GM18505 (cell line): Measurements from ENCODE around the gene ZC3HAV1L.
"Not testable (repeated sequence)": the region's sequence is repeated elsewhere in the genome, so short reads cannot be mapped to it uniquely, and the experiment has no call there.

ENCODE experiments used
- ATAC-seq: cut with Tn5 transposase; IDR thresholded peaks from one replicate; pipeline ENCODE4 v1.9.1; 2021; ENCODE audit not compliant: unreplicated experiment
- POLR2A ChIP-seq: IDR thresholded peaks from 4 replicates; pipeline ENCODE4 v1.6.1; 2011; ENCODE audit warnings: borderline replicate concordance; ENCODE audit not compliant: insufficient read depth, insufficient read length; ENCODE audit errors: extremely low read depth

ZC3HAV1L gene

DNA sequence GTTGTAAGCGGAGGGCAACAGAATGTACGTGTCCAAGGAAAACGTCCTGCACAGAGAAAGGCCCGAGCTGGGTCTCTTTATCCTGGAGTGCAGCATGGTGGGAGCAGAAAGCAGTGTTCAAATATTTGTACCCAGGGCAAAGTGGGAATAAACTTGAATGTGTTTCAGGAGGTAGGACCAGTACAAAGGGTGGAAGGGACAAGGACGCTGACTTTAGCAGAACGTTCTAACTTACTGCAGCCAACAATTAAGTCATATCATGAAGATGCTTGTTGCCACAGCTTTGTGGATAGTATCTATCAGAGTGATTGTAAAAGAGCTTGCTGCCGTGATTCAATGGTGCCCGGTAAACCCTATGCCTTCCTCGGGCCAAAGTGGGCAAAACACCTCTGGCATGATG, 30.5 kb upstream of the ZC3HAV1L start:
- peak; percentile 12 for TF ChIP-seq POLR2A
- no peak for ATAC-seq

DNA sequence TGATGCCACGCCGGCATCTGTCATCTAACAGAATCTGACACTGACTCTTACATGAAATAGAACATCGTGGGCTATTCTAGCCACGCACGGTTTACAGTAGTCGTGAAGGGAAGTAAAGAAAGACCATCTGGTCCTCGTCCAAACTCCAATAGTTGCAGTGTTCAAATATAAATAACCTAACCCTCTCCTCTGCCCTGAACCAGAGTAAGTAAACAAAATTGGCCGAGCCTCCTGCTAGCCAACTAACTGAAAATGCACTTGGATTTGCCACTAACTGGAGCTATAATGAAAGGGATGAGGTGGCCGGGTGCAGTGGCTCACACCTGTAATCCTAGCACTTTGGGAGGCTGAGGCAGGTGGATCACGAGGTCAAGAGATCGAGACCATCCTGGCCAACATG, 29.5 kb upstream of the ZC3HAV1L start:
- no peak for TF ChIP-seq POLR2A
- ATAC-seq: no peak

DNA sequence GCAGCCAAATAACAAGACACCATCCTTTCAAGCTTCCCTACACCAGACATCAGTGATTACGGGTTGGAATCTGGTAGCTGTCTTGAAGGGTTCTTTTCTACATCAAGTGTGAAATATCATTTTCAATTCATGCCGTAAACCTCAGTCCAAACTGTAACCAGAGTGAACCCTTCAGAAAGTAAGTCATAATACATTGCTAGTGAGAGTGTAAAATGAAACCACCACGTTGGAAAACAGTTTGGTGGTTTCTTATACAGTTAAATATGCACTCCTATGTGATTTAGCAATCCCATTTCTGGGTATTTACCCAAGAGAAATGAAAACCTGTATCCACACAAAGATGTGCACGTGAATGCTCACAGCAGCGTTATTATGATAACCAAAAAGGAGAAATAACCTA, 25.6 kb upstream of the ZC3HAV1L start:
- ATAC-seq: no peak
- no peak for TF ChIP-seq POLR2A

DNA sequence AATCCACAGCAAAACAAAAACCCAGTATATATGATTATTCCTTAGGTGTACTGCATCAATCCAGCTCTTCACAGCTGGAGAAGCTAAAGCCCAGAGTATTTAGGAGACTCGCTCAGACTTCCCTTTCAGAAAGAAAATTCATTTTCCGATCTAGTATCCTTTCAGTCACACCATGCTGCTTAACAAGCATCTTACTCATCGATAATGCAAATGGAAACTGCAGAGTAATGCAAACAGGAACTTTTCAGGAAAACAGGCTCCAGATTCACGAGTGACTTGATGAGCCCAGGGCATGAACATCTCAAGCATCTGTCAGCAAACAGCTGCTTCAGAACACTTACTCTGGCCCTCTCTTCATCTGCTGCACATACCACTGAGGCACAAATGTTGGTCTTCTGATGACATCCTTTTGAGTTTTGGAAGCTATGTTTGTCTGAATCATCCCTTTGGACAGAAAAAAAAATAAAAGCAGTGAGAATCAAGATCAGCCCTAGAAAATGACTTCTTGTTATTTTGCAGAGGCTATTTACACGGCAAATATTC, 24.9 kb upstream of the ZC3HAV1L start:
- TF ChIP-seq POLR2A: no peak
- ATAC-seq: no peak

DNA sequence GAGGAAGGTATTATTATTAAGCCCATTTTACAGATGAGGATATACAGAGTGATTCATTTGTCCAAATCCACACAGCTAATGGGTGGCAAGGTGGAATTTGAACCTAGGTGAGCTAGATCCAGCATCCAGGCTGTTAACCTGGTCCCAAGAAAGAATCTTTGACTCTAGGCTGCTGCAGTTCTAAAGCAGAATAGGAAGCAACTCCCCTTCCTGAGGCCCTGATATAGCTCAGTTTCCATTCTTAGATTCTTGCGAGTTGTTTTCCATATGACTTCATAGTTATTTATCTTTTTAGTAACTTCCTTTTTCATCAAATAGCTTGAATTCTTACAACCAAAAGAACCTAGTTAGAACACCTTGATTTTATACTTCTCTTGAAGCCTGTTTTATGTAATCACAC, 24.1 kb upstream of the ZC3HAV1L start:
- no peak for ATAC-seq
- no peak for TF ChIP-seq POLR2A

DNA sequence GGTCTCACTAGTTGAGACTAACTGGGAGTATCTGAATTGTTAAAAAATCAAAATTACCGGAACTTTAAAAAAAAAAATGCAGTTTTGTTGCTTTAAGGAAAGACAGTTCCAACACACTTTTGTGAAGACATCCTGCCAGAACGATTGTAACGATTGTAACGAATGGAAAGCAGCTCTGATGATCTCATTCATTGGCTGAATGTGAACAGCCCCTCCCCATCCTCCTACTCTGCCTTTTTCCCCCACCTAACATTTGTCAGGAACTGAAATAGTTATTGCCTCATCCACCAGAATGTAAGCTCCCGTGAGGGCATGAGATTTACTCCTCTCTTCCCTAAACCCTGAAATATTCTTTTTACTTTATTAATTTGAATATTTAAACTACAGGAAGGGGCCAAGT, 23.1 kb upstream of the ZC3HAV1L start:
- no peak for ATAC-seq
- no peak for TF ChIP-seq POLR2A

DNA sequence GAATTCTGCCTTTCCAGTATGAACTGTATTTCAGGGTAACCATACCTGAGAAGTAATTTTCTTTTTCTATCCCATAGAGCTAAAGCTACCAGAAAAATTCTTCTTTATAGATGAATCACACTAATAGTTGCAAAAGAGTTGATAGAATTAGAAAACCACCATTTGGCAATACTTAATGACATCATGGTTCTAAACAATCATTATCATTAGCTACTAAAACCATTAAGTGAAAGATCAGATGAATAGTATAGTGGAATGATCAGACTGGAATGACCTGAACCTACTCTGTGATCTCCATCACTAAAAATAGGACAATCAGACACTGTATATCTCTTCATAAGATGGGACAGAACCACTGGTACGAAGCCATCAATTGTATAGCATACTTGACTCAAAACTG, 19.8 kb upstream of the ZC3HAV1L start:
- TF ChIP-seq POLR2A: no peak
- no peak for ATAC-seq

DNA sequence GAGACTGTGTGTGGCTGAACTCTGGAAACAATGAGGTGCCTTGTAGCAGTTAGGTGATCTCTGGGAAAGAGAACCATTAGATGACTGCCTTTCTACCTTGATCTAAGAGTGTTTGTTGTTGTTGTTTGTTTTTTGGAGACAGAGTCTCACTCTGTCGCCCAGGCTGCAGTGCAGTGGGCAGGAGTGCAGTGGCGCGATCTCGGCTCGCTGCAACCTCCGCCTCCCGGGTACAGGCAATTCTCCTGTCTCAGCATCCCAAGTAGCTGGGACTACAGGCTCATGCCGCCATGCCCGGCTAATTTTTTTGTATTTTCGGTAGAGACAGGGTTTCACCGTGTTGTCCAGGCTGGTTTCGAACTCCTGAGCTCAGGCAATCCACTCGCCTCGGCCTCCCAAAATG, 18.8 kb upstream of the ZC3HAV1L start:
- not testable (repeated sequence) for ATAC-seq

DNA sequence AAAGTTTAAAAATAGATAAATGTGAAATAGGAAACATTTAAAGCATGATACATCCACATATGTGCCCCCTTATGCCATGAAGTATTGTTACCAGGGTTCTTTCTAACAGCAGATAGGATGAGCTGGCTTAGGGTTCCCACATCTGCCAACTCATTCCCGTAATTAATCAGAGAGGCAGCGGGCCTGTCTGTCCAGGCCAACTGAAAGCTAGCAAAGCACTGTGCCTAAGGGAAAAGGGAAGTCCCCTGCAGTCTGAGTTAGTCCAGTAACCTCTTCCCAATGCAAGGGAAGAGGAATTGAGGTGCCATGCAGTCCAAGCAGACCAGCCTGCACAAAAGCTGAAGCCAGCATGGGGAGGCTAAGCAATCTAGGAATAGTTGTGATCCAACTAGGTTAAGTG, 18.3 kb upstream of the ZC3HAV1L start:
- no peak for TF ChIP-seq POLR2A
- no peak for ATAC-seq

DNA sequence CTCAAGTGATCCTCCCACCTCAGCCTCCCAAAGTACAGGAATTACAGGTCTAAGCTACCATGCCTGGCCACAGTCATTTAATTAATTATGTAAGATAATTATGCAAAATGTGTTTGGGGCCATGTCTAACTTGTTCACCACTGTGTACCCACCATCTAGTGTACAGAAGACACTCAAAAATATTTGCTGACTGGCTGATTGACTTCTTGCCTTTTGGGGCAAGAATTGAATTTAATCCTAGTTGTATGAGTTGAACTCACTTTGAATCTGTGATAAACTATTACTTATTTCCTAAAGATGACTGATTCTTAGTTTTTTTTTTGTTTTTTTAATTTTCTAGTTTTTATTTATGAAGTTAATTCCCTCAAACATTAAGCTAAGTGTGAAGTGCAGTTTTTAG, 15.8 kb upstream of the ZC3HAV1L start:
- no peak for TF ChIP-seq POLR2A
- ATAC-seq: no peak

DNA sequence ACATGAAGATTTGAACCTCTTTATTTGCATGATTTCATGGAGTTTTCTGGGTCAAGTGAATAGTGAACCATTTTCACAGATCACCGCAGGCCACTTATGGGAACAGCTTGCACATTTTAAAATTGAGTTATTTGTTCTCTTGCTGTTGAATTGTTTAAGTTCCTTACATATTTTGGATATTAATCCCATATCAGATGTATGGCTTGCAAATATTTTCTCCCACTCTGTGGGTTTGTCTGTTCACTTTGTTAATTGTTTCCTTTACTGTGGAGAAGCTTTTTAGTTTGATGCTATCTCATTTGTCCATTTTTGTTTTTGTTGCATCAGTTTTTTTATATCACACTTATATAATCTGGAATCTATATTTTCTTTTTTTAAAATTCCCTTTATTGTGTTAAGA, 14.1 kb upstream of the ZC3HAV1L start:
- no peak for TF ChIP-seq POLR2A
- no peak for ATAC-seq

DNA sequence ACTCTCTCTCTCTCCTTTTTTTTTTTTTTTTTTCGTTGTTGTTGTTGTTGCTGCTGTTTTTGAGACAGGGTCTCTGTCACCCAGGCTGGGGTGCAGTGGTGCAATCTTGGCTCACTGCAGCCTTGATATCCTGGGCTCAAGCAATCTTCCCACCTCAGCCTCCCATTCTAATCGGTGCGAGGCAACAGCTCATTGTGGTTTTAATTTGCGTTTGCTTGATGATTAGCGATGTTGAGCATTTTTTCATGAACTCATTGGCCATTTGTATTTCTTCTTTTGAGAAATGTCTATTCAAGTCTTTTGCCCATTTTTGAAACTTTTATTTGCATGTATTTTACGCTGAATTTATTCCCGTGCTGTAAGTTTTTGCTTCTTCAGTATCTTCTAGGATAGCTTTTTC, 13.3 kb upstream of the ZC3HAV1L start:
- ATAC-seq: no peak
- no peak for TF ChIP-seq POLR2A

DNA sequence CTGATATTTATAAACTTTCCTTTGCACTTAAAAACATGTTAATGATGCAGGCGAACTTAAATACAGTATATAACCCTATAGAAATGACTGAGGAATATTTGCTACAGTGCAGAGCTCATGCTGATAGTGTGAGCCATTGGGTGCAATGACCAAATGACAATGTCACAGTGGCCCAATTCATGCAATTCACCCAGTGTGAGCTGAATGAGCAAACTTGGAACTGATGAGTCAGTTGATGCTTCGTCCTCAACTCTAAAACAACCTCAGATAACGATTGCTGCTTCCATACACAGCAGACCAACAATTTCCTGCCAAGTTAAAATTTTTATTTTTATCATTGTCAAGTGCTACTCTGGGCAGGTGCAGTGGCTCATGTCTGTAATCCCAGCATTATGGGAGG, 12.1 kb upstream of the ZC3HAV1L start:
- ATAC-seq: no peak
- TF ChIP-seq POLR2A: no peak

DNA sequence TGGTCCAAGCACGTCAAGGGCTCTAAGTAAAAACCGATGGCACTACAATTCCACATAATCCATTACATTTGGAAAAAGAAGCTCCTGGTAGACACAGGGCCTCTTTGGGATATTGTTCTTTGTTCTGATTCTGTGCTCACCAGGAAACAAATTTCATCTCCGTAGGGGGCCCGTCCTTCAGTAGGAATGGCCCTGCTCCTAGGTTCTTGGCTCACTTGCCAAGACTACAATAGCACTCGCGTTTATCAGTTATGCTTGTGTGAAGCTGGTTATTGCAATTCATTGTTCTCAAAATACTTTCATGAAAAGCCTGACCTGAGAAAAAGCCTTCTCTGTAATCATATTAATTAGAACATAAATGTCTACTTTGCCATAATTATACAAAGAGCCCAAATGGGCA, 10.3 kb upstream of the ZC3HAV1L start:
- no peak for TF ChIP-seq POLR2A
- ATAC-seq: no peak
